GM23248 (cell line): ENCODE results near the gene PRR22.

Experiments used
- EZH2 ChIP-seq: fragments of 200-600 bp; sonication (generic); IDR thresholded peaks from 2 replicates; pipeline ENCODE4 v1.6.1; 2018; ENCODE audit warnings: antibody characterized with exemption, mild to moderate bottlenecking; ENCODE audit not compliant: insufficient read depth, poor library complexity, severe bottlenecking
- EZH2phosphoT487 ChIP-seq: fragments of 200-600 bp; sonication (generic); IDR thresholded peaks from 2 replicates; pipeline ENCODE4 v1.6.1; 2018; ENCODE audit warnings: antibody characterized with exemption, moderate library complexity, mild to moderate bottlenecking, low read depth; ENCODE audit not compliant: insufficient read depth

DNA sequence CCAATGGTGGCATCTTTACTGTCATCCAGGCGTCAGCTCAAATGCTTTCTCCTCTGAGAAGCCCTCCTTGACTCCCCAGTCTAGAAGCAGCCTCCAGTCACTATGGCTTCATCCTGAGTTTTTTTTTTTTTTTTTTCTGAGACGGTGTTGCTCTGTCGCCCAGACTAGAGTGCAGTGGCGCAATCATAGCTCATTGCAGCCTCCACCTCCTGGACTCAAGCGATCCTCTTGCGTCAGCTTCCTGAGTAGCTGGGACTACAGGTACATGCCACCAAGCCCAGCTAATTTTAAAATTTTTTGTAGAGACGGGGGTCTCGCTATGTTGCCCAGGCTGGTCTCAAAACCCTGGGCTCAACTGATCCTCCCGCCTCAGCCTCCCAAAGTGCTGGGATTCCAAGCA, 24.5 kb upstream of the PRR22 start:
- TF ChIP-seq EZH2: no peak
- TF ChIP-seq EZH2phosphoT487: no peak
